PC-9 (cell line): ENCODE measurements around the gene GRM7. TPM values are rescaled to one million over a fixed set of nuclear protein-coding genes. Genes with fewer than 3 reads are reported as not detected.
A peak's percentile ranks its signal among the peaks of the same experiment; 100 is the strongest.

ENCODE experiments used
- BruUV-seq: library from RNA; stranded (reverse); fragments of 400-500 nt; replicated peaks from 2 replicates; lab custom pipeline; 2021; lab: Mats Ljungman, UMichigan
- CTCF ChIA-PET: fragments of 300-600 bp; sonication (Branson Sonifier 250); formaldehyde crosslinking; loops from one replicate; lab custom pipeline; 2022; ENCODE audit warnings: antibody characterized with exemption; lab: Charles Lee
- POLR2A ChIA-PET: fragments of 300-600 bp; sonication (Branson Sonifier 250); formaldehyde crosslinking; loops from one replicate; lab custom pipeline; 2022; ENCODE audit warnings: antibody characterized with exemption; ENCODE audit not compliant: unreplicated experiment; lab: Charles Lee
- DNase-seq, 2 experiments: peaks; one replicate each; pipeline versions ENCODE4 v3.0.0 to v3.0.0-alpha.2; 2015 to 2022; ENCODE audit warnings: mixed read lengths in 1 of 2
- H2AFZ ChIP-seq: fragments of 200-600 bp; sonication (generic); 2 replicates; pipeline ENCODE4 v1.8.1; 2017; ENCODE audit warnings: antibody characterized with exemption
- H3F3A ChIP-seq: fragments of 200-600 bp; sonication (generic); 2 replicates; pipeline ENCODE4 v1.8.1; 2017; ENCODE audit warnings: antibody characterized with exemption, mild to moderate bottlenecking, low read depth; ENCODE audit not compliant: insufficient read depth
- H3K27ac ChIP-seq: fragments of 200-600 bp; sonication (generic); 2 replicates; pipeline ENCODE4 v1.6.1; 2016; ENCODE audit warnings: mixed run types
- H3K27me3 ChIP-seq: fragments of 200-600 bp; sonication (generic); 2 replicates; pipeline ENCODE4 v1.6.1; 2016; ENCODE audit warnings: low read depth, mixed run types; ENCODE audit not compliant: insufficient read depth
- H3K36me3 ChIP-seq: fragments of 200-600 bp; sonication (generic); 2 replicates; pipeline ENCODE4 v1.6.1; 2016; ENCODE audit warnings: low read depth, mixed run types
- H3K4me1 ChIP-seq: fragments of 200-600 bp; sonication (generic); replicated peaks from 2 replicates; pipeline ENCODE4 v1.6.1; 2016; ENCODE audit warnings: mixed run types; ENCODE audit not compliant: insufficient read depth
- H3K4me2 ChIP-seq: fragments of 200-600 bp; sonication (generic); 2 replicates; pipeline ENCODE4 v1.6.1; 2017; ENCODE audit warnings: mixed run types
- H3K4me3 ChIP-seq: fragments of 200-600 bp; sonication (generic); 2 replicates; pipeline ENCODE4 v1.6.1; 2016; ENCODE audit warnings: mixed run types
- H3K79me2 ChIP-seq: fragments of 200-600 bp; sonication (generic); 2 replicates; pipeline ENCODE4 v1.6.1; 2017; ENCODE audit warnings: low read depth, mixed run types
- H3K9me2 ChIP-seq: fragments of 200-600 bp; sonication (generic); 2 replicates; pipeline ENCODE4 v1.8.1; 2017; ENCODE audit warnings: mild to moderate bottlenecking; ENCODE audit not compliant: insufficient read depth
- H3K9me3 ChIP-seq: fragments of 200-600 bp; sonication (generic); 2 replicates; pipeline ENCODE4 v1.8.1; 2016; ENCODE audit warnings: low read depth; ENCODE audit not compliant: insufficient read depth
- H4K20me1 ChIP-seq: fragments of 200-600 bp; sonication (generic); 2 replicates; pipeline ENCODE4 v1.8.1; 2017; ENCODE audit not compliant: insufficient read depth
- EZH2 ChIP-seq: fragments of 200-600 bp; sonication (generic); IDR thresholded peaks from 2 replicates; pipeline ENCODE4 v1.8.0; 2017; ENCODE audit warnings: antibody characterized with exemption, low read depth
- intact Hi-C: fragments of 100-400 bp; cut with micrococcal nuclease; formaldehyde crosslinking; loops from one replicate; pipeline ENCODE4 v1.10.0; 2022; ENCODE audit not compliant: unreplicated experiment
- total RNA-seq: library from RNA; stranded (reverse); gene quantifications from 2 replicates; pipeline ENCODE4 v1.2.3, GENCODE V29; 2021
- TF ChIP-seq, protein P1 (sequence below): fragments of 200-600 bp; sonication (generic); conservative IDR thresholded peaks from 2 replicates; pipeline ENCODE4 v1.6.1; 2017; ENCODE audit warnings: mixed run types, antibody characterized with exemption, mild to moderate bottlenecking, moderate library complexity

The GRM7 gene
- total RNA-seq, 1 experiment from 2014 or later, result not detected

DNA sequence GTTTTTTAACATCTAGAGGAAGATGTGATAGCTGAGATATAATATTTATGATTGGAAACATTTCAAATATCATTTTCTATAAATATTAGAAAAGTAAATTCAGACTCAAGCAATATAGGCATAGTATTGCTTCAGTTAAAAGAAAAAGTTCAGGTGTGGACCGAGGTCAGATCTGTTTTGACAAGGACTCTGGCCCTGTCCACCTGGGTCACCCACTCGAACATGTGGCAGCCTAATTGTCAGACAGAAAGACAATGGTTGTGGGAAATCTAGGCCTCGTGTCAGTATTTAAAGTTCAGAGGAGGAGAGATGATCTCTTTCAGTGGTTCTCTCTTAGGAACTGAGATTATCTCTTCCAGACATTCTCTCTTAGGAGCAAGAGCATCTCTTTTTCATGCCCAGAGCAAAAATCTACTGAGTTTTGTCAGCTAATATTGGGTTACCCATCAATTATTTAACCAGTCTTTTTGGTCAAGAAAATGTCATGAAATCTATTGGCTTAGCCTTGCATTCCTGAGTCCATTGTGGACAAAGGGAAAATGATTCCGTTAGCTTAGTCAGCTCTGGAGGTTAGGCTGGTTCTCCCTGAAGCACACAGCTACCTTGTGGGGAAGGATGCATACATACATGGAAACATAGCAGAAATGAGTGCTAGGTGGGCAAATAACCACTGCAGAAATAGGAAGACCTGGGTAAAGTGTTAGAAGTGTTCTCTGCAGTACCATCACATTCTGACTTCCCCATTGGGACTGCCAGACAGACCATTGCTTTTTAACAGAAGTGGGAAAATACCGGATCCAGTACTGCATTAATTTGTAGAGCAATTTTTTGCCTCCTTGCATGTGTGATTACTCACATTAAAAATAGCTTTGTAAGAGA, 343.3 kb downstream of the GRM7 start:
- H2AFZ ChIP-seq, result no peak overlapping the region
- no peak overlapping the region for H3K4me2 ChIP-seq
- no peak overlapping the region for H3K27ac ChIP-seq
- CTCF ChIA-PET, result no interaction called here
- H3K4me1 ChIP-seq, result no peaks in the 10 kb centered on the region
- no peak overlapping the region for H3K4me3 ChIP-seq
- H3K79me2 ChIP-seq, result no peaks in the 10 kb centered on the region
- no TSS peak for BruUV-seq
- H3F3A ChIP-seq, result no peaks in the 10 kb centered on the region
- no peaks in the 10 kb centered on the region for H3K36me3 ChIP-seq
- intact Hi-C loops, result no loop called here
- no peaks in the 10 kb centered on the region for H3K27me3 ChIP-seq
- no peak for DNase-seq
- TF ChIP-seq EZH2, result no peak
- TF ChIP-seq, protein P1, sequence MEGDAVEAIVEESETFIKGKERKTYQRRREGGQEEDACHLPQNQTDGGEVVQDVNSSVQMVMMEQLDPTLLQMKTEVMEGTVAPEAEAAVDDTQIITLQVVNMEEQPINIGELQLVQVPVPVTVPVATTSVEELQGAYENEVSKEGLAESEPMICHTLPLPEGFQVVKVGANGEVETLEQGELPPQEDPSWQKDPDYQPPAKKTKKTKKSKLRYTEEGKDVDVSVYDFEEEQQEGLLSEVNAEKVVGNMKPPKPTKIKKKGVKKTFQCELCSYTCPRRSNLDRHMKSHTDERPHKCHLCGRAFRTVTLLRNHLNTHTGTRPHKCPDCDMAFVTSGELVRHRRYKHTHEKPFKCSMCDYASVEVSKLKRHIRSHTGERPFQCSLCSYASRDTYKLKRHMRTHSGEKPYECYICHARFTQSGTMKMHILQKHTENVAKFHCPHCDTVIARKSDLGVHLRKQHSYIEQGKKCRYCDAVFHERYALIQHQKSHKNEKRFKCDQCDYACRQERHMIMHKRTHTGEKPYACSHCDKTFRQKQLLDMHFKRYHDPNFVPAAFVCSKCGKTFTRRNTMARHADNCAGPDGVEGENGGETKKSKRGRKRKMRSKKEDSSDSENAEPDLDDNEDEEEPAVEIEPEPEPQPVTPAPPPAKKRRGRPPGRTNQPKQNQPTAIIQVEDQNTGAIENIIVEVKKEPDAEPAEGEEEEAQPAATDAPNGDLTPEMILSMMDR, result no peak
- POLR2A ChIA-PET, result no interaction called here
- H3K9me3 ChIP-seq, result no peaks in the 10 kb centered on the region
- H3K9me2 ChIP-seq, result no peaks in the 10 kb centered on the region
- H4K20me1 ChIP-seq, result no peaks in the 10 kb centered on the region

DNA sequence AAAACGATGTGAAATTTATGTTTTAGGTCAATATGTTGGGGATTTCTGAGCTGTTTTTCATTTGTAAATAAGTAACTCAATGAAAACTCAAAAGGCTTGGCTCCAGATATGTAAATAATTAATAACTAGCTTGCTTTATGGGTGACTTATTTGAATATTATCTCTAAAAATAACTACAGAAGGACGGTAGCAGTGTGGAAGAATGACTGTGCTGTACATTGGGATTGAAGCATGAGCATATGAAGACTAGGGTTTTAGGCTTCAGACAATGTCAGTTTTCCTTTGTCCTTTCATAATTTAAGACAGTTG, 343.9 kb downstream of the GRM7 start:
- CTCF ChIA-PET, result no interaction called here

DNA sequence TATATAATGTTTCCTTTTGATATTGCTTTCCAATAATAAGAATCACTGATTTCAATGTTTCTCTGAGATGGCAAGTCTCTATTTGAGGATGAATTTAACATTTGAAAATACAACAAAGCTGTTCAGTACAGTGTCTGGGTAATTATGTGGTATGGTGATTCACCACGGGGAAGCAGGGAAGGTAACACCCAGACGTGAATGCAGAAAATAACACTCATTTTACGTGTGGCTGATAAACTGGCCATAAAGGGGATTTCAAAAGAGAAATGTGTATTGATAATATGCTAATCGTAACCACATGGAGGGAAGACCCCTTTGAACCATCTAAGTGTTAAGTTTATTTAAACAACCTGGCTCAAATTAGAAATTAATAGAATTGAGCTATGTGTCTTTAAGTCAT, 344.6 kb downstream of the GRM7 start:
- H3K27me3 ChIP-seq, result no peaks in the 10 kb centered on the region
- no peaks in the 10 kb centered on the region for H3K9me3 ChIP-seq
- CTCF ChIA-PET, result no interaction called here
- H3F3A ChIP-seq, result no peaks in the 10 kb centered on the region
- H3K79me2 ChIP-seq, result no peaks in the 10 kb centered on the region
- no peaks in the 10 kb centered on the region for H4K20me1 ChIP-seq
- H3K9me2 ChIP-seq, result no peaks in the 10 kb centered on the region
- H3K4me1 ChIP-seq, result no peaks in the 10 kb centered on the region
- H3K4me2 ChIP-seq, result peak overlapping the region; percentile 21; the same call in 1 of the 2 replicates
- no peak overlapping the region for H3K4me3 ChIP-seq
- H3K36me3 ChIP-seq, result no peaks in the 10 kb centered on the region
- no peak for DNase-seq
- POLR2A ChIA-PET, result no interaction called here
- no peak for TF ChIP-seq EZH2
- TF ChIP-seq, protein P1, result no peak
- H2AFZ ChIP-seq, result no peak overlapping the region
- H3K27ac ChIP-seq, result no peak overlapping the region
- no TSS peak for BruUV-seq
- intact Hi-C loops, result no loop called here

More for the DNA sequence above, 343.9 kb downstream of the GRM7 start:
- Histone ChIP-seq H3K27me3 (no peaks in the 10 kb centered on the region), H3K4me2 (no peak overlapping the region), H2AFZ (no peak overlapping the region), H3K79me2 (no peaks in the 10 kb centered on the region), H3K27ac (no peak overlapping the region), H3K4me1 (no peaks in the 10 kb centered on the region), H3K4me3 (no peak overlapping the region), H3K9me3 (no peaks in the 10 kb centered on the region), H3F3A (no peaks in the 10 kb centered on the region), H4K20me1 (no peaks in the 10 kb centered on the region), H3K36me3 (no peaks in the 10 kb centered on the region), H3K9me2 (no peaks in the 10 kb centered on the region)
- no TSS peak for BruUV-seq
- POLR2A ChIA-PET, result no interaction called here
- no peak for DNase-seq
- no peak for TF ChIP-seq EZH2
- TF ChIP-seq, protein P1, result no peak
- intact Hi-C loops, result no loop called here
